Keratinocyte (primary cell): ENCODE results near the gene LRTM1. TPM values are rescaled to one million over a fixed set of nuclear protein-coding genes. Genes with fewer than 3 reads are reported as not detected.
A peak's percentile ranks its signal among the peaks of the same experiment; 100 is the strongest.

Experiments
- DNase-seq: peaks from one replicate; pipeline ENCODE4 v3.0.0-alpha.2; 2011; ENCODE audit warnings: low read depth, missing footprints, low spot score
- FAIRE-seq: peaks from 2 replicates; lab custom pipeline; 2011; peaks lifted over from hg19 to GRCh38; lab: Jason Lieb, UNC
- H2AFZ ChIP-seq: 2 replicates; pipeline ENCODE4 v1.6.0; 2012; ENCODE audit warnings: low read length, control low read depth, inconsistent platforms; ENCODE audit not compliant: control insufficient read depth
- H3K27ac ChIP-seq: 2 replicates; pipeline ENCODE4 v1.5.1; 2011; ENCODE audit warnings: low read length; ENCODE audit not compliant: control insufficient read depth, insufficient read depth
- H3K27me3 ChIP-seq: 3 replicates; pipeline ENCODE4 v1.6.0; 2011; ENCODE audit warnings: low read length; ENCODE audit not compliant: control insufficient read depth, insufficient read depth; ENCODE audit errors: extremely low read depth
- H3K36me3 ChIP-seq, 2 experiments: 2 replicates in 1 of 2; 3 replicates in 1 of 2; pipeline ENCODE4 v1.5.1; 2011; ENCODE audit warnings: low read length in 2 of 2, mild to moderate bottlenecking in 1 of 2; ENCODE audit not compliant: control insufficient read depth in 2 of 2, insufficient read depth in 2 of 2; ENCODE audit errors: extremely low read depth in 1 of 2
- H3K4me1 ChIP-seq: 3 replicates; pipeline ENCODE4 v1.5.1; 2011; ENCODE audit warnings: low read length; ENCODE audit not compliant: control insufficient read depth, insufficient read depth; ENCODE audit errors: extremely low read depth
- H3K4me2 ChIP-seq: 3 replicates; pipeline ENCODE4 v1.6.0; 2011; ENCODE audit warnings: low read depth, low read length; ENCODE audit not compliant: control insufficient read depth, insufficient read depth; ENCODE audit errors: extremely low read depth
- H3K4me3 ChIP-seq, 3 experiments: fragments of 200-600 bp in 1 of 3; sonication (generic) in 1 of 3; 2 replicates in 2 of 3; 3 replicates in 1 of 3; pipeline ENCODE4 v1.5.1; 2011 to 2016; ENCODE audit warnings: low read length in 3 of 3, mild to moderate bottlenecking in 3 of 3, control low read depth in 2 of 3, inconsistent platforms in 1 of 3, low read depth in 1 of 3, mixed read lengths in 1 of 3, mixed run types in 1 of 3, moderate library complexity in 1 of 3; ENCODE audit not compliant: control insufficient read depth in 2 of 3, insufficient read depth in 2 of 3; ENCODE audit errors: extremely low read depth in 1 of 3
- H3K79me2 ChIP-seq: 2 replicates; pipeline ENCODE4 v1.6.0; 2012; ENCODE audit warnings: low read length; ENCODE audit not compliant: control insufficient read depth, insufficient read depth
- H3K9ac ChIP-seq: 3 replicates; pipeline ENCODE4 v1.6.0; 2011; ENCODE audit warnings: low read length; ENCODE audit not compliant: control insufficient read depth, insufficient read depth; ENCODE audit errors: extremely low read depth
- H3K9me1 ChIP-seq: 3 replicates; pipeline ENCODE4 v1.6.0; 2011; ENCODE audit warnings: low read length; ENCODE audit not compliant: control insufficient read depth, insufficient read depth; ENCODE audit errors: extremely low read depth
- H3K9me3 ChIP-seq: 2 replicates; pipeline ENCODE4 v1.5.1; 2012; ENCODE audit warnings: low read depth, low read length; ENCODE audit not compliant: control insufficient read depth
- H4K20me1 ChIP-seq: 3 replicates; pipeline ENCODE4 v1.6.0; 2011; ENCODE audit warnings: low read length; ENCODE audit not compliant: control insufficient read depth, insufficient read depth; ENCODE audit errors: extremely low read depth
- EZH2 ChIP-seq: IDR thresholded peaks from one replicate; pipeline ENCODE4 v1.6.1; 2012; ENCODE audit warnings: inconsistent platforms, mild to moderate bottlenecking, low read length, moderate library complexity
- dilution Hi-C: fragments of 300-500 bp; cut with MboI; formaldehyde crosslinking; loops from one replicate; pipeline ENCODE4 v1.7.0; 2020; ENCODE audit warnings: low sequenced_read_pairs; ENCODE audit not compliant: extremely low pct_ligation_motif_present
- polyA plus RNA-seq, 5 experiments: library from polyadenylated mRNA; depleted of rRNA in 3 of 5; stranded (reverse) in 3 of 5; stranded (forward) in 1 of 5; unstranded in 1 of 5; fragments of >200 nt; gene quantifications; 1 replicate in 1 of 5; 2 replicates in 3 of 5; 3 replicates in 1 of 5; pipeline versions ENCODE4 v1.2.1 to v1.2.3, GENCODE V29; 2011 to 2012; ENCODE audit warnings: missing spikeins in 2 of 5, low read depth in 1 of 5, low replicate concordance in 1 of 5
- TF ChIP-seq, protein P1 (sequence below), 3 experiments: IDR thresholded peaks in 1 of 3; conservative IDR thresholded peaks in 1 of 3; optimal IDR thresholded peaks in 1 of 3; 2 replicates in 2 of 3; 3 replicates in 1 of 3; pipeline versions ENCODE3 to v1.5.1; 2011; ENCODE audit warnings: low read length in 3 of 3, mild to moderate bottlenecking in 3 of 3, moderate library complexity in 2 of 3, control low read depth in 1 of 3, inconsistent platforms in 1 of 3; ENCODE audit not compliant: insufficient read depth in 2 of 3; ENCODE audit errors: extremely low read depth in 1 of 3

LRTM1 gene
- polyA plus RNA-seq, 1 donor (not counting 4 experiments of a cell fraction or from before 2014, with no cell fraction given): not detected

GRCh38 chr3:54954521-54954920, 26.7 kb upstream of the LRTM1 start:
- H2AFZ ChIP-seq: no peak overlapping the region
- no peak overlapping the region for H3K9ac ChIP-seq
- no peaks in the 10 kb centered on the region for H3K9me3 ChIP-seq
- no peaks in the 10 kb centered on the region for H3K36me3 ChIP-seq
- dilution Hi-C loops: no loop called here
- peaks cover 3% of the 10 kb centered on the region for H3K27me3 ChIP-seq
- H3K4me2 ChIP-seq: no peak overlapping the region
- no peaks in the 10 kb centered on the region for H4K20me1 ChIP-seq
- peaks cover 5% of the 10 kb centered on the region for H3K4me1 ChIP-seq
- no peak overlapping the region for H3K27ac ChIP-seq
- H3K79me2 ChIP-seq: no peaks in the 10 kb centered on the region
- TF ChIP-seq, protein P1, sequence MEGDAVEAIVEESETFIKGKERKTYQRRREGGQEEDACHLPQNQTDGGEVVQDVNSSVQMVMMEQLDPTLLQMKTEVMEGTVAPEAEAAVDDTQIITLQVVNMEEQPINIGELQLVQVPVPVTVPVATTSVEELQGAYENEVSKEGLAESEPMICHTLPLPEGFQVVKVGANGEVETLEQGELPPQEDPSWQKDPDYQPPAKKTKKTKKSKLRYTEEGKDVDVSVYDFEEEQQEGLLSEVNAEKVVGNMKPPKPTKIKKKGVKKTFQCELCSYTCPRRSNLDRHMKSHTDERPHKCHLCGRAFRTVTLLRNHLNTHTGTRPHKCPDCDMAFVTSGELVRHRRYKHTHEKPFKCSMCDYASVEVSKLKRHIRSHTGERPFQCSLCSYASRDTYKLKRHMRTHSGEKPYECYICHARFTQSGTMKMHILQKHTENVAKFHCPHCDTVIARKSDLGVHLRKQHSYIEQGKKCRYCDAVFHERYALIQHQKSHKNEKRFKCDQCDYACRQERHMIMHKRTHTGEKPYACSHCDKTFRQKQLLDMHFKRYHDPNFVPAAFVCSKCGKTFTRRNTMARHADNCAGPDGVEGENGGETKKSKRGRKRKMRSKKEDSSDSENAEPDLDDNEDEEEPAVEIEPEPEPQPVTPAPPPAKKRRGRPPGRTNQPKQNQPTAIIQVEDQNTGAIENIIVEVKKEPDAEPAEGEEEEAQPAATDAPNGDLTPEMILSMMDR (optimal IDR thresholded peaks at IDR 0.05 in 1 of 3, IDR thresholded peaks at IDR 0.05 in 1 of 3, conservative IDR thresholded peaks at IDR 0.05 in 1 of 3; ENCODE audit: extremely low read depth in 1 of 3, insufficient read depth in 2 of 3, low read length in 3 of 3): no peak
- no peak for TF ChIP-seq EZH2
- no peaks in the 10 kb centered on the region for H3K9me1 ChIP-seq
- FAIRE-seq (no peak), DNase-seq (no peak)
- no peak overlapping the region for H3K4me3 ChIP-seq

DNA sequence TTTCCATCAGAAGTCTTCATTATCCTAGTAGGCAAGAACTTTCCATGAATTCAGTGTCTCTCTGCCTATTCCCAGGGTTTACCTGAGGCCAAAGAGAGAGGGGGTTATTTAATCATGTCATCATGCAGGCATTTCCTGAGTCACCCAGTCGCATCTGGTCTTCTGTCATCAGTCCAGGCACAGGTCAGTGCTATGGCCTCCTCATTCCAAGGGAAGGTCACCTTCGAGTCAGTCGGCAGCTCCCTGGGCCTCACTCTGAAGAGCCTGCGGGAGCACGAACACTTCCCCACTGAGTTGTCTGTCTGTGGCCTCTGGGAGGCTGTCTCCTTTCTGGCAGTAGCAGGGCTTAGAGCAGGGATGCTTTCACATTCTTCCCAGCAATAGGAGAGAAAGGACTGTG, 26.2 kb upstream of the LRTM1 start:
- peaks cover 5% of the 10 kb centered on the region for H3K4me1 ChIP-seq
- no peaks in the 10 kb centered on the region for H3K9me1 ChIP-seq
- H3K27ac ChIP-seq: no peak overlapping the region
- FAIRE-seq: peak; percentile 26
- H4K20me1 ChIP-seq: no peaks in the 10 kb centered on the region
- H3K79me2 ChIP-seq: no peaks in the 10 kb centered on the region
- H3K9me3 ChIP-seq: no peaks in the 10 kb centered on the region
- TF ChIP-seq, protein P1 (optimal IDR thresholded peaks at IDR 0.05 in 1 of 3, IDR thresholded peaks at IDR 0.05 in 1 of 3, conservative IDR thresholded peaks at IDR 0.05 in 1 of 3; ENCODE audit: extremely low read depth in 1 of 3, insufficient read depth in 2 of 3, low read length in 3 of 3): no peak
- TF ChIP-seq EZH2: no peak
- H2AFZ ChIP-seq: no peak overlapping the region
- DNase-seq: peak; percentile 9
- H3K36me3 ChIP-seq: no peaks in the 10 kb centered on the region
- peaks cover 3% of the 10 kb centered on the region for H3K27me3 ChIP-seq
- no peak overlapping the region for H3K4me2 ChIP-seq
- no peak overlapping the region for H3K9ac ChIP-seq
- H3K4me3 ChIP-seq: no peak overlapping the region
- dilution Hi-C loops: no loop called here
